ENCODE results near the gene RAB21. TPM values are rescaled to one million over a fixed set of nuclear protein-coding genes. Genes with fewer than 3 reads are reported as not detected.

Gene RAB21
- total RNA-seq, 5 donors from 2014 or later (not counting 1 experiment from before 2014, with no cell fraction given), result 55.3 to 65.2 (median 63.6) TPM

- ChIA-PET CTCF (interaction anchor here (0.5 to 4.4 kb wide), 31 partner anchors 8 to 631 kb away, joined by 3 to 79 read pairs (median 4); partner anchors contain the start of genes RAB21 (in 2 of the 2) and THAP2 (in 1 of the 2)), POLR2A (interaction anchor here (0.5 to 0.8 kb wide), 16 partner anchors 8 to 226 kb away, joined by 3 to 8 read pairs (median 4); partner anchors contain the start of gene ZFC3H1 (in 1 of the 2))
- ATAC-seq (replicated peaks in 1 of 4), result peak in 3 of 4 experiments; percentile 35 to 58 (median 45)
Measured at GRCh38 chr12:71846322-71846940, 91.8 kb downstream of the RAB21 start.

GRCh38 chr12:71848212-71848611 is 93.5 kb downstream of the RAB21 start:
- H3K27me3 Mint-ChIP-seq, result no peaks in the 10 kb centered on the region
- H3K4me3 Mint-ChIP-seq, result no peak overlapping the region

More at GRCh38 chr12:71846322-71846940, 91.8 kb downstream of the RAB21 start:
- H3K27me3 ChIP-seq (replicated peaks in 1 of 2; ENCODE audit: control insufficient read depth in 2 of 2, extremely low read depth in 1 of 2, insufficient read depth in 2 of 2, low read length in 1 of 2), result no peaks in the 10 kb centered on the region
- H3K36me3 Mint-ChIP-seq, result peaks cover 24% of the 10 kb centered on the region
- H3K4me1 ChIP-seq (ENCODE audit: control insufficient read depth in 1 of 2, extremely low read depth in 1 of 2, insufficient read depth in 2 of 2, low read length in 2 of 2), result peaks cover 12 to 13% of the 10 kb centered on the region in 2 experiments
- no peak overlapping the region for H3K4me3 Mint-ChIP-seq
- no peak overlapping the region for H3K27ac Mint-ChIP-seq
- peaks cover 0 to 20% of the 10 kb centered on the region in 2 donors for H3K36me3 ChIP-seq (ENCODE audit: control insufficient read depth in 2 of 2, extremely low read depth in 1 of 2, insufficient read depth in 1 of 2, low read length in 1 of 2)
- H3K27me3 Mint-ChIP-seq, result no peaks in the 10 kb centered on the region
- no peaks in the 10 kb centered on the region for H3K9me3 Mint-ChIP-seq
- no peak overlapping the region for H3K27ac ChIP-seq (ENCODE audit: low read length)
- H3K4me1 Mint-ChIP-seq, result peaks cover 31 to 38% (median 36%) of the 10 kb centered on the region in 3 donors
- DNase-seq, result peak in 4 of 35 experiments; percentile 6 to 62 (median 17)
- no peaks in the 10 kb centered on the region for H3K9me3 ChIP-seq
- no CpG with 5 or more reads among the region's 3 CpGs for WGBS (ENCODE audit: insufficient coverage)
- no peak overlapping the region for H3K4me3 ChIP-seq (ENCODE audit: control insufficient read depth in 1 of 2, extremely low read depth in 1 of 2, low read length in 1 of 2)

GRCh38 chr12:71849109-71849851 is 94.6 kb downstream of the RAB21 start:
- WGBS (ENCODE audit: insufficient coverage), result 97% methylated on average over 5 of the region's 8 CpGs
- Histone ChIP-seq H3K9me3 (peaks cover 2% of the 10 kb centered on the region), H3K27ac (ENCODE audit: low read length) (no peak overlapping the region), H3K36me3 (ENCODE audit: control insufficient read depth in 2 of 2, extremely low read depth in 1 of 2, insufficient read depth in 1 of 2, low read length in 1 of 2) (peaks cover 5 to 25% of the 10 kb centered on the region in 2 donors), H3K4me3 (ENCODE audit: control insufficient read depth in 1 of 2, extremely low read depth in 1 of 2, low read length in 1 of 2) (no peak overlapping the region), H3K4me1 (ENCODE audit: control insufficient read depth in 1 of 2, extremely low read depth in 1 of 2, insufficient read depth in 2 of 2, low read length in 2 of 2) (peaks cover 4 to 11% of the 10 kb centered on the region in 2 experiments), H3K27me3 (replicated peaks in 1 of 2; ENCODE audit: control insufficient read depth in 2 of 2, extremely low read depth in 1 of 2, insufficient read depth in 2 of 2, low read length in 1 of 2) (no peaks in the 10 kb centered on the region)
- Mint-ChIP-seq H3K4me3 (no peak overlapping the region), H3K4me1 (peaks cover 41 to 43% (median 42%) of the 10 kb centered on the region in 3 donors), H3K27ac (no peak overlapping the region), H3K36me3 (peaks cover 42% of the 10 kb centered on the region), H3K9me3 (peaks cover 6 to 8% (median 6%) of the 10 kb centered on the region in 3 donors), H3K27me3 (no peaks in the 10 kb centered on the region)
- no peak for ATAC-seq (replicated peaks in 1 of 4)
- no peak for DNase-seq
- CTCF ChIA-PET, result interaction anchor here (0.6 to 4.4 kb wide), 8 partner anchors 7 to 1627 kb away, joined by 3 to 79 read pairs (median 4); no protein-coding TSS in a partner anchor
- POLR2A ChIA-PET, result interaction anchor here in 1 of 2 donors (1.0 kb wide), 2 partner anchors 9 to 19 kb away, joined by 3 to 8 read pairs; no protein-coding TSS in a partner anchor

More at GRCh38 chr12:71848212-71848611, 93.5 kb downstream of the RAB21 start:
- ChIA-PET CTCF (interaction anchor here (0.6 to 4.4 kb wide), 3 partner anchors 34 to 69 kb away, joined by 4 to 79 read pairs (median 39); no protein-coding TSS in a partner anchor), POLR2A (interaction anchor here (0.5 to 0.7 kb wide), 3 partner anchors 8 to 44 kb away, joined by 3 read pairs; no protein-coding TSS in a partner anchor)
- H3K27ac ChIP-seq (ENCODE audit: low read length), result no peak overlapping the region
- ATAC-seq (replicated peaks in 1 of 4) (no peak), DNase-seq (no peak)
- H3K4me1 ChIP-seq (ENCODE audit: control insufficient read depth in 1 of 2, extremely low read depth in 1 of 2, insufficient read depth in 2 of 2, low read length in 2 of 2), result peaks cover 4 to 11% of the 10 kb centered on the region in 2 experiments
- Mint-ChIP-seq H3K27ac (no peak overlapping the region), H3K9me3 (peaks cover 0 to 8% (median 6%) of the 10 kb centered on the region in 3 donors), H3K4me1 (peaks cover 30 to 34% (median 33%) of the 10 kb centered on the region in 3 donors), H3K36me3 (peaks cover 32% of the 10 kb centered on the region)
- peaks cover 5 to 30% of the 10 kb centered on the region in 2 donors for H3K36me3 ChIP-seq (ENCODE audit: control insufficient read depth in 2 of 2, extremely low read depth in 1 of 2, insufficient read depth in 1 of 2, low read length in 1 of 2)
- H3K9me3 ChIP-seq, result peaks cover 2% of the 10 kb centered on the region
- no peaks in the 10 kb centered on the region for H3K27me3 ChIP-seq (replicated peaks in 1 of 2; ENCODE audit: control insufficient read depth in 2 of 2, extremely low read depth in 1 of 2, insufficient read depth in 2 of 2, low read length in 1 of 2)
- no peak overlapping the region for H3K4me3 ChIP-seq (ENCODE audit: control insufficient read depth in 1 of 2, extremely low read depth in 1 of 2, low read length in 1 of 2)

Other genes with a start within 250 kb of the RAB21 start
- gene ZFC3H1, start 91.0 kb upstream of the RAB21 start, total RNA-seq, result 100 to 1,000 TPM in 3 of 5 donors, 10 to 100 TPM in 2; 85.5 to 146 (median 106) TPM
- 10 to 100 TPM in 2 of 5 donors, 1 to 10 TPM in 3; 8.3 to 23.1 (median 8.6) TPM for gene THAP2, start 90.6 kb upstream of the RAB21 start, total RNA-seq
- 10 to 100 TPM; 14.1 to 21.5 (median 17.7) TPM for gene TMEM19, start 68.8 kb upstream of the RAB21 start, total RNA-seq
- 10 to 100 TPM; 63.8 to 85.9 (median 71.3) TPM for gene TBC1D15, start 84.9 kb downstream of the RAB21 start, total RNA-seq
- gene TPH2, start 184.0 kb downstream of the RAB21 start, total RNA-seq, result under 1 TPM in 2 of 5 donors, not detected in 3; 0.15 to 0.23 TPM